GM18868 (cell line): ENCODE results near the gene LUC7L3.

ENCODE experiments used
- ATAC-seq: cut with Tn5 transposase; IDR thresholded peaks from one replicate; pipeline ENCODE4 v1.9.1; 2021; ENCODE audit warnings: mild to moderate bottlenecking, moderate library complexity; ENCODE audit not compliant: unreplicated experiment

LUC7L3 gene

DNA sequence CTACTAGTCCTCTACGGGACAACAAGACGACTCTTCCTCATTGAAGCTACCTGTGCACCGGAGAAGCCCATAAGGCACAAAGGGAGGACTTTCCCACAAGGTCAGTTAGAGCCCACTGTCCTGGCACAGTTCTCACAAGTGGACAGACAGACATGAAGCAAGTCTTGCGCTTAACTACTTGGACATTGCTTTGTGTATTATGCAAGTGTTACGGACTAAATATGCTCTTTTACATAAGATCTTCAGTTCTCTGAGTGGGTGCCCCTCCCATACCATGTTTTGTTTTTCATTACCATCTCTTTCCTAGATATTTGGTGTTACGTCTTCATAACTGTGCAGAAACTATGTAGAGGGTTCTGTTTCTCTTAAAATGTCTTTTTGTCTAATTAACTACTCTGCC is 29.8 kb downstream of the LUC7L3 start:
- no peak for ATAC-seq

DNA sequence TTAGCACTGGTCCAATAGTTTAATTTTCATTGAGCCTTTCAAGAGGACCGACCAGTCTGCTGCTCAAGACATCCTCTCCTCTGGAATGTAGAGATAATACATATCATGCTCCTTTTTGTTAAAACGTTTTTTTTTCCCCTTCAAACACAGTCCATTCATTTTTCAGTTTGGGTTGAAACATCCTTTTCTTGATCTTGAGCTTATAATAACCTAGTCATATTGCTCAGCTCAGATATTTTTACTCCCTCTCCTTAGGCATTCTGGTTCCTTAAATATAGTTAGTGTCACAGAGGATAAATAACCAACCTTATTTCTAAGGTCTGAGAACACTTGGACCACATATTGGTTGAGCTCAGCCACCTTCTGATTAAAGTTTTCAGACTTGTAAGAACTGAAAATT is 35.1 kb downstream of the LUC7L3 start:
- ATAC-seq, result no peak

GRCh38 chr17:50758524-50758923 is 39.1 kb downstream of the LUC7L3 start:
- ATAC-seq, result no peak

- no peak for ATAC-seq
These were observed 39.7 kb downstream of the LUC7L3 start for GRCh38 chr17:50758989-50759544.

DNA sequence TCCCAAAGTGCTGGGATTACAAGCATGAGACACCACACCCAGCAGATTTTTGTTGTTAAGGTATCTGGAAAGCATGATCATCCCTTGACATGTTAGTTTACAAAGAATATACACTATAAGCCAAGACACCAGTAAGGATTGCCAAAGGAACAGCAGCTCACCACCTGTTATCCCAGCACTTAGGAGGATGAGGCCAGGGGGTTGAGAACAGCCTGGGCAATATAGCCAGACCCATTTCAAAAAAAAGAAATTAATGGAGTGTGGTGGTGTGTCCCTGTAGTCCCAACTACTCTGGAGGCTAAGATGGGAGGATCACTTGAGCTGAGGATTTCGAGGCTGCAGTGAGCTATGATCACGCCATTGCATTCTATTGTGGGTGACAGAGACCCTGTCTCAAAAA is 42.8 kb downstream of the LUC7L3 start:
- ATAC-seq, result no peak

- ATAC-seq, result no peak
These were observed 44.5 kb downstream of the LUC7L3 start for GRCh38 chr17:50763716-50764475.

DNA sequence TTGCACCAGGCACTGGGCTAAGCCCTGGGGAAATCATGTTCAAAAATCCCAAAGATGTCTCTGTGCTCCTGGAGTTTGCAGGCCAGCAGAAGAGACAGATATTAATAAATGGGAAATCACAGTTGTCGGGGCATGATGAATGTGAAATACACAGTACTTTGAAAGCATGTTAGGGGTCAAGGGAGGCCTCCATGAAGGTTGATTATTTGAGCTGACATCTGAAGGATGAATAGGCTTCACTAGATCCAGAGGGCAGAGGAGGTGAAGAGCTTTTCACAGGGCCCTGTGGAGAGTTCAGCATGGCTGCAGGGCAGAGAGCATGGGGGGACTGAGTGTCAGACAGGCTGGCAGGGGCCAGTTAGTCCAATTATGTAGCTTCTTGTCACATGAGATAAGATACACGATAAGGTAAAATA is 45.3 kb downstream of the LUC7L3 start:
- no peak for ATAC-seq

DNA sequence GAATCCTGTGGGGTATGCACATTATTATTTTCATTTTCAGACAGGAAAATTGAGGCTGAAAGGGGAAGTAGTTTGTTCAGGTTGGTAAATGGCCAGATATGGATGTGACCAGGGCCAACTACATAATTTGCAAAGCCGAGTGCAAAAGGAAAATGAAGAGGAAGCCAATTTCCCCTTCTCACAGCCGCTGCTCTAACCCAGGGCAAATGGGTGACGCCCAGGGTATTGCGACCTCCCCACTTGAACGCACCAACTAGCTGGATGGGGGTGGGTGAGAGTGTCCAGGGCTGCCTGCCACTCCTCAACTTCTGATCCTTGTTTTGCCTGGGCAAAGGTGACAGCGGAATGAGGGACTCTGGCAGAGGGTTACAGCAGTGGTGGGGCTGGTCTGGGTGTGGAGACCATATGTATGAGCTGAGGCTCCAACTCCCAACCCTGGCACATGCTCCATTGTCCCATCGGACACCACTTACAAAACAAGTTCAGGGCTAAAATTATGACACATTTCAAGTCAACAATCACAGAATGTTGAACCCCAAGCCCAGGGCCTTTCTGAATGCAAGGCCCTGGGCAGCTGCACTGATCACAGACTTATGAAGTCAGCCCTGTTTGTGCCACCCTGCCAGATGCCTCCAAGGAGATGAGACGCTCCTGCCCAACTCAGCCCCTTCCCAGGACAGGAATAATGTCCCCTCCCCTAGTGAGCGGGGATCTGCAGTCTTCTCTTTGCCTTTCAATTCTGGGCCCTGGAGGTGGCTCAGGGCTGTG is 46.2 kb downstream of the LUC7L3 start:
- peak; percentile 66 for ATAC-seq

GRCh38 chr17:50766222-50767023 is 47.0 kb downstream of the LUC7L3 start:
- no peak for ATAC-seq

DNA sequence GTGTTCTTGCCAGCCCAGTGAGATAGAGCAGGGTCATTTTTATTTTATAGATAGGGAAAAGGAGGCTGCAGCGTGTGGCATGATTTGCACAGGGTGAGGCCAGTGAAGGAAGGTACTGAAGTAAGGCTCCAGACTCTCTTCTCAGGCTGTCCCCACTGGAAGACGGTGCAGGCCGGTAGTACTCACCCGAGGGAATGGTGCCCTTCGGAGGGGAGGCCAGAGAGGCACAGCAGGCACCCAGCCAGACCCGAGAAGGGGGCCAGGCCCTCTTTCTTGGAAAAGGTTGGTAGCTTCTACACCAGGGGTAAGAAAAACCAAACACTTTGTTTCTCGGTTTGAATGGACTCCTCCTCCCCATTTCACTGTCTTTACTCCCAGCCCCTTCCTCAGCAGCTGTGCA is 47.6 kb downstream of the LUC7L3 start:
- ATAC-seq, result no peak

DNA sequence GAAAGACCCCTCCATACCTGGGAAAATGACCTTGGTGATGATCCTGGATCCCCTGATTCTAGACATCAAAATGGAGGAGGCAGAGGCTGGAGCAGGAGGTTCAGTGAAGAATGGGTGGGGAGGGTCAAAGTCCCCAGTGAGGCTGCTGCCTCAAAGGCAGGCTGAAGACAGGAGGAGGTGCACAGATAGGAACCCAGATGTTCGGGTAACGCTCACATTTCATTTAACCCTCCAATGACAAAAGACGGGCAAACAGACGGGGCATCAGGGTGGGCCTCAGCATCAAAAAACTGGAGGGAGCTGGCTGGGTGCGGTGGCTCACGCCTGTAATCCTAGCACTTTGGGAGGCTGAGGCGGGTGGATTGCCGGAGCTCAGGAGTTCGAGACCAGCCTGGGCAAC is 48.0 kb downstream of the LUC7L3 start, which contains the start of gene ANKRD40CL:
Gene ANKRD40CL, minus strand, starts transcription at position 73 of the 400 bp plus-strand sequence. CDS start 605 bp downstream, outside the sequence.
- ATAC-seq, result no peak

GRCh38 chr17:50768346-50768761 is 49.0 kb downstream of the LUC7L3 start:
- no peak for ATAC-seq

DNA sequence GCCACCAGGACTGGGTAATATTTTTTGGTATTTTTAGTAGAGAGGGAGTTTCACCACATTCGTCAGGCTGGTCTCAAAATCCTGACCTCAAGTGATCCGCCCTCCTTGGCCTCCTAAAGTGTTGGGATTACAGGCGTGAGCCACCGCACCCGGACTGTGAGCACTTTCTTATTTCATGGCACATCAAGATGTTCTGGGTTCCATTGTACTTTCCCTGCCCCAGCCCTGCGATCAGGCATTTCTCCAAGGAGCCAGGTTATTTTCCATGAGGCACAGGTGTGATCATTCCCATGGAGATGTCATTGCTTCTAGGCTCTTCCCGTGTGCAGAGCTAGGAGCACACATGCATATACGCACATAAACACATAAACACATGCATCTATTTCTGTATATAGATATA is 50.5 kb downstream of the LUC7L3 start:
- ATAC-seq, result no peak

- no peak for ATAC-seq
These were observed 50.9 kb downstream of the LUC7L3 start for GRCh38 chr17:50770346-50770745.

DNA sequence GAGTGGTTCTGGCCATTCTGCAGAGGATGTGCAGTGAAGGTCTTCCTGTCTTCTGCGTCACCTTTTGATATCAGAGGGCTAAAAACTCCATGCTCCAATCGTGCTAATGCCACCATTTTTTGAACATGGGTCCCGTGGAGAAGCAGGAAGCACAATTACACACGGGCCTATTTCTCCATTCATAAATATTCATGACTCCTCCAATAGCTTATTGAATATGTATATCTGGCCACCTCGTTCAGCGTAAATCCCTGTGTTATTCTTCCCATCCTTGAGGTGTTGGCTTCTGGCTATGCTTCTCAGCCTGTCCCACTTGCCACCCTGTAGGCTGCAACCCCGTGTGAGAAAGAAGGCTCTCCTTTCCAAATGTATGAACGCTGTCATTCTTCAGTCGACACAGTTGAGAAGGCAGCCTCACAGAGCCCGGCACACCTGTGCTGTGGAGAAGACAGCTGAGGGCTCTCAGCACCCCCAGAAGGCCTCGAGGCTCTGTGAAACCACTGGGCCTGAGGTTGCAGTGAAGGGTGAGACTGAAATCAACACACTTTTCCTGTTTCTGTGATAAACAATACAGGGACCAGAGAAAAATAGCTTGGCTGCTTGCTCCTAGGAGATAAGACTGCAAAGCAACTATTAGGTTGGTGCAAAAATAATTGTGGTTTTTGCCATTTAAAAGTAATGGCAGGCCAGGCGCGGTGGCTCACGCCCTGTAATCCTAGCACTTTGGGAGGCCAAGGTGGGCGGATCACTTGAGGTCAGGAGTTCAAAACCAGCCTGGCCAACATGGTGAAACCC is 52.8 kb downstream of the LUC7L3 start:
- ATAC-seq, result peak; percentile 42

DNA sequence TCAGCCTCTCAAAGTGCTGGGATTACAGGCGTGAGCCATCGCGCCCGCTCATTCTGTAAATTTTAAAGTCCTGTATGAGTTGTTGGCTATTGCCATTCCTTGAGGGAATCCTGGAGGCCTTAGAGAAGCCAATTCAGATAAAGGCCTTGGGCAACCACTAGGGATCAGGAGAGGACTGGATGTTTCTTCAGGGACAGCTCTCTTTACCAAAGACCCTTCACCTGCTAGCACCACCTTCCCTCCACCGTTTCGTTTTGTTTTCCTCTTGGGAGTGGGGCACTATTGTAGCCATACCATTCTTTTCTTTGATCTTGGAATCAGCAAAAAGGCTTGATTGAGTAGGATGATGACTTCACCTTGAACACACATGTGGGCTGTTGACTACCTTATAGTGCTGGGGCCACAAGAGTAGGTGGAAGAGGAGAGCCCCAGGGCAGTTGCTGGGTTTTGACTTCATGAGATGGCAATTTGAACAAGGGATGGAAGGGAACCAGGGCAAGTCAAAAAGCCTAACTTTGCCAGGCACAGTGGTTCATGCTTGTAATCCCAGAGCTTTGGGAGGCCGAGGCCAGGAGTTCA is 54.9 kb downstream of the LUC7L3 start:
- ATAC-seq, result no peak

- no peak for ATAC-seq
These were observed 56.5 kb downstream of the LUC7L3 start for GRCh38 chr17:50775926-50776325.

- no peak for ATAC-seq
These were observed 59.1 kb downstream of the LUC7L3 start for GRCh38 chr17:50778471-50778870.

DNA sequence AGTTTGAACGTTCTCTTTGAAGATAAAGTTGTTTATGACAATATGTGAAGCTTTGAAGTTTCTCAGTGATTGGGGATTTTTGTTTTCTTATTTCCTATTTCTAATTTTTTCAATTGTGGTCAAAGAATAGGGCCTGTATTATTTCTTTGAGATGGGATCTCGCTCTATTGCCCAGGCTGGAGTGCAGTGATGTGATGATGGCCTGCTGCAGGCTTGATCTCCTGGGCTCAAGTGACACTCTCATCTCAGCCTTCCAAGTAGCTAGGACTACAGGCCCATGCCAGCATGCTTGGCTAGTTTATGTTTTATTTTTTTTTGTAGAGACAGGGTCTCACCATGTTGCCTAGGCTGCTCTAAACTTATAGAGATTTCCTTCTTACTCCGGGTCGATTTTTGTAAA is 59.6 kb downstream of the LUC7L3 start:
- no peak for ATAC-seq
